ENCODE data around the gene TBCEL.

DNA sequence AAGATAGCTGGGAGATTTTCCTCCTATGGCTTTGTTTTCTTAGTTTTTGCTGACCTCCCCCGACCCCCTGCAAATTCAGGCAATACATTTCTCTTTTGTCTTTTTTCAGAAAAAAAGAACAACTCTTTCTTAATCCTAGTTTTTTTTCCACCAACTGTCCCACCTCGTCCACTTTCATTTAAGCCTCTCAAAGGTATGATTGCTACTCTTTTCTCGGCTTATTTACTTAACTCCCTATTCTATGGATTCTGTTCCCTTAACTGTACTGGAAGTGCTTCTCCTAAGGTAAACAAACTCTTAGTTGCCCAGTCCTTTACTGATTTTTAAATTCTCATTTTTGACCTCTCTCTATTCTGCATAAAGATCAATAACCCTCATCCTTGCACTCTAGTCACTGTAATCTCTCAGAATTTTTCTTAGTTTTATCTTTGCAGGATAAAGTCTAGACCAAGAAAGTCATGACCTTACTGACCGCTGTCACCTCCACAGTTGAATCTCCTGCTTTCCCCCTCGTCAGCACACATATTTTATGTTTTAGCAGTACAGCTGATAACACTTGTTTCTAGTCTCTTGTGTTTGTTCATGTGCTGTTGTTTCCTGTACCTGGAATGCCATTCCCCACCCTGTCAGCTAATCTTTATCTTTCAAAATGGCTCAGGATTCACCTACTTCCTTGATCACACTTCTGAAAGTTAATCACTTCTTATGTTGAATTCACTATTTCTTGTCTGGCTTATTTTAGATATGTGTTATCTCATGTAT is 14.9 kb downstream of the TBCEL start:
- TF ChIP-seq, protein P1, sequence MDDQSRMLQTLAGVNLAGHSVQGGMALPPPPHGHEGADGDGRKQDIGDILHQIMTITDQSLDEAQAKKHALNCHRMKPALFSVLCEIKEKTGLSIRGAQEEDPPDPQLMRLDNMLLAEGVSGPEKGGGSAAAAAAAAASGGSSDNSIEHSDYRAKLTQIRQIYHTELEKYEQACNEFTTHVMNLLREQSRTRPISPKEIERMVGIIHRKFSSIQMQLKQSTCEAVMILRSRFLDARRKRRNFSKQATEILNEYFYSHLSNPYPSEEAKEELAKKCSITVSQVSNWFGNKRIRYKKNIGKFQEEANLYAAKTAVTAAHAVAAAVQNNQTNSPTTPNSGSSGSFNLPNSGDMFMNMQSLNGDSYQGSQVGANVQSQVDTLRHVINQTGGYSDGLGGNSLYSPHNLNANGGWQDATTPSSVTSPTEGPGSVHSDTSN (IDR thresholded peaks at IDR 0.05; ENCODE audit: insufficient replicate concordance, low read depth, low read length), result no peak
- no peak for TF ChIP-seq BRCA1 (IDR thresholded peaks at IDR 0.05; ENCODE audit: low read depth, low read length)
- TF ChIP-seq SPI1 (IDR thresholded peaks at IDR 0.05; ENCODE audit: borderline replicate concordance, insufficient read depth, low read depth, low read length), result no peak
- no peak for TF ChIP-seq POLR2AphosphoS5 (IDR thresholded peaks at IDR 0.05; ENCODE audit: low read length)
- no peak for TF ChIP-seq EP300 (IDR thresholded peaks at IDR 0.05; ENCODE audit: borderline replicate concordance in 1 of 2, control insufficient read depth in 1 of 2, low read depth in 2 of 2, low read length in 2 of 2)
- TF ChIP-seq YY1 (IDR thresholded peaks at IDR 0.05; ENCODE audit: low read depth, low read length), result no peak
- TF ChIP-seq NFYB (IDR thresholded peaks at IDR 0.05; ENCODE audit: insufficient read depth, low read depth, low read length), result no peak
- TF ChIP-seq SMARCA5 (IDR thresholded peaks at IDR 0.05), result no peak
